Urinary bladder (tissue), 4 donors: Measurements from ENCODE around the gene ANKS1B. TPM values are rescaled to one million over a fixed set of nuclear protein-coding genes. Genes with fewer than 3 reads are reported as not detected.
A peak's percentile ranks its signal among the peaks of the same experiment; 100 is the strongest.

ENCODE experiments used
- DNase-seq: peaks from one replicate; pipeline ENCODE4 v3.0.0-alpha.2; 2015; ENCODE audit errors: extremely low spot score
- H3K27ac ChIP-seq: one replicate; pipeline ENCODE4 v1.5.1; 2013; ENCODE audit warnings: low read depth, mild to moderate bottlenecking, moderate library complexity
- H3K36me3 ChIP-seq: one replicate; pipeline ENCODE4 v1.6.1; 2013; ENCODE audit warnings: mild to moderate bottlenecking, moderate library complexity; ENCODE audit not compliant: insufficient read depth
- H3K4me1 ChIP-seq: one replicate; pipeline ENCODE4 v1.6.1; 2013; ENCODE audit warnings: mild to moderate bottlenecking, moderate library complexity; ENCODE audit not compliant: insufficient read depth
- H3K4me3 ChIP-seq: one replicate; pipeline ENCODE4 v1.5.1; 2013; ENCODE audit warnings: low read depth, low read length
- WGBS: extraction: QIAGEN DNeasy Blood & Tissue Kit; methylation state at CpG from one replicate; pipeline ENCODE4 v1.1.7; 2013; 5-methylcytosine and 5-hydroxymethylcytosine counted together
- polyA plus RNA-seq: library from polyadenylated mRNA; stranded (reverse); fragments of 200-250 nt; gene quantifications from one replicate; pipeline ENCODE4 v1.2.3, GENCODE V29; 2013
- total RNA-seq: library from RNA; depleted of rRNA; stranded (reverse); fragments of >200 nt; gene quantifications from one replicate; pipeline ENCODE4 v1.2.3, GENCODE V29; 2014
- donor health status: healthy with polysubstance abuse.
- donor health status: healthy.

The ANKS1B gene
- total and polyA plus RNA-seq, 2 donors, result 4.9 to 43.7 TPM

DNA sequence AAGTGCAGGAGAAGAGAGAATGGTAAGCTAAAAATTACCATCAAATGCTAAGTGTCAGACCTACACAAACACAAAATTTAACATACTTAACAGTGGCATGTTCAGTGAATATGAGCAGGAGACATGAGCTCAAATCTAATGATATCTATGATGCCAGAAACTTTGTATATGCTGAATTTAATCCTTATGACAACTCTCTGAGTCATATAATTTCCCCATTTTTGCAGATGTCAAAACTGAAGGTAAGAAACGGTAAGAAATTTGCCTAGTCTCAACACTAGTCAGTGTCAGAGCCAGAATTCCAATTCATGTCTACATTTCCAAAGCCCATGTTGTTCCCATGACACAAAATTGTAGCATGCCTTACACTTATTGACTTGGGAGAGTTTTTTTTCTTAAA lies 963.9 kb downstream of the ANKS1B start:
- no peak for DNase-seq
- no peaks in the 10 kb centered on the region for H3K36me3 ChIP-seq
- no peak overlapping the region for H3K4me3 ChIP-seq
- no peaks in the 10 kb centered on the region for H3K4me1 ChIP-seq
- no peak overlapping the region for H3K27ac ChIP-seq
- WGBS, result 57% methylated on average over 1 of the region's 1 CpG

DNA sequence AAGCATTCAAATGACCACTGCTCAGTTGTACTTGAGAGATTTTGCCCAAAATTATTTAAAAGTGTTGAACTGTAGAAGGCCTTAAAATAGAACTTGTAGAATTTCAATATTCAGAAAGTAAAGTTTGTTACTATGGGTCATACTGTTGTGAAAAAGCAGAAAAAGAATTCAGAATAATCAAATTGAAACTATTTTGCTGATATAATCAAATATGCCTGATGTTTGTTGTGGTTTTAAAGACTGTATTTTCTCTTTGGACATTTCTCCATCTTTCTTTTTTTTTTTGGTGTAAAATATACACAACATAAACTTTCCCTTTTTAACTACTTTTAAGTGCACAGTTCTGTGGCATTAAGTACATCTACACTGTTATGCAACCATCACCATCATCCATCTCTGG lies 964.9 kb downstream of the ANKS1B start:
- Histone ChIP-seq H3K4me1 (no peaks in the 10 kb centered on the region), H3K36me3 (no peaks in the 10 kb centered on the region), H3K27ac (no peak overlapping the region), H3K4me3 (no peak overlapping the region)
- no peak for DNase-seq

DNA sequence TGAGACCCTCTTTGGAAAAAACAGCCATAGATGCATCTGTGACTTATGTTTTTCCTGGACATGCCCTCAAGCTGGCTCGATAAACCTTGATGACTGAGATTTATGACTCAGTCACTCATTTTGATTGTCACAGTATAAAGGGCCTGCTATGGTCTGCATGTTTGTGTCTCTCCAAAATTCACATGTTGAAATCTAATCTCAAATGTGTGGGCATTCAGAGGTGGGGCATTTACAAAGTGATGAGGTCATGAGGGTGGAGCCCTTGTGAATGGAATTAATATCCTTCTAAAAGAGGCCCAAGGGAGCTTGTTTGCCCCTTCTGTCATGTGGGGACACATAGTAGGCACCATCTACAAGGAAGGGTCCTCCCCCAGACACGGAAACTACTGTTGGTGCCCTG lies 966.8 kb downstream of the ANKS1B start:
- WGBS, result 89% methylated on average over 2 of the region's 2 CpGs
- no peak for DNase-seq
- Histone ChIP-seq H3K36me3 (no peaks in the 10 kb centered on the region), H3K27ac (no peak overlapping the region), H3K4me3 (no peak overlapping the region), H3K4me1 (no peaks in the 10 kb centered on the region)

DNA sequence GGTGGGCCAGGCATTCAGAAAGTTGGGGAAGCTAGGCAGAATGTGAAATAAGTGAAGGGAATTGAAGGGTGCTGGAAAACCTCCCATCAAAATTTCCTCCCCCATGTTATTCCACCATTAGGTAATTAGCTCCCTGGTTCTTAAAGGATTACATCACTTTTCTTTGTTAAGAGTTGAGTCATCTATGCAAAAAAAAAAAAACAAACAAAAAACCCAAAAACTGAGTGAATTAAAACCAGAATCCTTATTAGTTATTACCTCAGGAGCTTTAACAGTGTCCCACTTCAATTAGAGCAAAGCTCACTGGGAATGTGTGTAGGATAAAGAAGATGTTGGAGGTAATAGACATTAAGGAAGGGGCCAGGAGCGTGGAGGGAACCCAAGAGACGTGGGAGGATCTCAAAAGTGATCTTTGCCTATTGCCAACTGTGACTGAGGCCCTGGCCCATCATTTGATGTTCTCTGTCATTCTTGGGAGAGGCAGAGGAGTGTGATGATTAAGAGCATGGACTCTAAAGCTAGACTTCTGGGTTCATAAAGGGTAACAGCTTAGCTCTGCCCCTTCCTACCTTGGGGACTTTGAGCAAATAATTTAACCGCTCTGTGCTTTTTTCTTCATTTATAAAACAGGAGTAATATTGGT lies 975.0 kb downstream of the ANKS1B start:
- Histone ChIP-seq H3K4me3 (no peak overlapping the region), H3K4me1 (no peaks in the 10 kb centered on the region), H3K27ac (no peak overlapping the region), H3K36me3 (no peaks in the 10 kb centered on the region)
- WGBS, result 87% methylated on average over 3 of the region's 3 CpGs
- DNase-seq, result no peak

DNA sequence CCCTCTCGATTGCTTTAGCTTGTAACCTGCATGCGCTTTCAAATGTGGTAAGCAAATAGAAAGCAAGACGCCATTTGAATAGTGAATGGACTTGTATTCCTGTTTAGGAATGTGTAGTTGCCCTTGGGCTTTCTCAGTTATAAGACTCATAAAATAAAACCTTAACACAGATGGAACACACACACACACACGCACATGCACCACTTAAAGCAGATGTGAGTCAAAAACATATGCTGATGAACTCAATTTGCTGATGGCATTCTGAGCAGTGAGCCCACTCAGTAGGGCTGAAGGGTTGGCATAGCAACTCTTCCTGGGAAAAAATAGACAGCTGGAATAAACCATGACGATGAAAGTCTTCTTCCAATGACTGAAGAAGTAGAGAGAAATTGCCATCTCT lies 979.1 kb downstream of the ANKS1B start:
- WGBS, result 83% methylated on average over 5 of the region's 5 CpGs
- H3K27ac ChIP-seq, result no peak overlapping the region
- H3K4me1 ChIP-seq, result no peaks in the 10 kb centered on the region
- H3K4me3 ChIP-seq, result no peak overlapping the region
- no peaks in the 10 kb centered on the region for H3K36me3 ChIP-seq
- DNase-seq, result no peak

DNA sequence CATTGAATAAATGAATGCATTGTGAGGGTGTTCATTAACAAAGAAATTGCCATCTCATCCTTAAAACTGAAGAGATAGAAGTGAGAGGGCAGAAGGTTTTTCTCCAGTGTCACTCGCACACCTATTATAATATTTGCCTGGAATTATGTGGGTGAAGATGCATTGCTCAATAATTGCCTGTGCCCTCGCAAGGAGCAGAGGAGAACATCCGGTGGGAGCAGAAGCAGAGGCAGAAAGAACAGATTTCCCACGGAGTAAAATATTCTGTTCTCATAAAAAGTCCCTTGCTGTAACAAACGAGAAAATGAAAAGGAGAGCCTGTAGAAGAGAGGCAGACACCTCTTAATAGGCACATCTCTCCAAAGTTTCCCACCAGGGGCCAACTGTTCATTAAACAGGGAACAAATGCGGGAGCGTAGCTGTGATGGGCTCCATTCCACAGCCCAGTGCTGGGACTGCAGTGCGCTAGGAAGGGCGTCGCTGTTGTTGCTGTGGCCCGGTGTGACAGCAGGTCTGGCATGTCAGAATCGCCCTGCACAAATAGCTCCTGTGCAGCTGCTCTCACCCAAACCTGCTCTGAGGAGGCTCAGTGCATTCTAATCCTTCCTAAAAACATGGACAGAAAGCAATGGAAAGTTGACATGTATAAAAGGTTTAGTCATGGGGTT lies 979.8 kb downstream of the ANKS1B start:
- no peak overlapping the region for H3K4me3 ChIP-seq
- H3K27ac ChIP-seq, result no peak overlapping the region
- H3K4me1 ChIP-seq, result no peaks in the 10 kb centered on the region
- no peak for DNase-seq
- 85% methylated on average over 12 of the region's 12 CpGs for WGBS
- no peaks in the 10 kb centered on the region for H3K36me3 ChIP-seq

DNA sequence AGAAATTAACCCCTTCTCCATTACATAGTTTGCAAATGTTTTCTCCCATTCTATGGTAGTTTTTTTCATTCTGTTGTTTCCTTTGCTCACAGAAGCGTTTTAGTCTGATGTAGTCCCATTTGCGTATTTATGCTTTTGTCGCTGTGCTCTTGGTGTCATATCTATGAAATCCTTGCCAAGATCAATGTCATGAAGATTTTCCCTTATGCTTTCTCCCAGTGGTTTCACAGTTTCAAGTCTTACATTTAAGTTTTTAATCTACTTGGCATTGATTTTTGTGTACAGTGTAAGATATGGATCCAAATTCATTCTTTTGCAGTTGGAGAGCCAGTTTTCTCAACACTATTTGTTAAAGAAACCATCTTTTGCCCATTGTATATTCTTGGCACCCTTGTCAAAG lies 982.0 kb downstream of the ANKS1B start:
- no peak overlapping the region for H3K27ac ChIP-seq
- no peak overlapping the region for H3K4me3 ChIP-seq
- H3K4me1 ChIP-seq, result no peaks in the 10 kb centered on the region
- H3K36me3 ChIP-seq, result no peaks in the 10 kb centered on the region
- 93% methylated on average over 3 of the region's 3 CpGs for WGBS
- DNase-seq, result no peak

DNA sequence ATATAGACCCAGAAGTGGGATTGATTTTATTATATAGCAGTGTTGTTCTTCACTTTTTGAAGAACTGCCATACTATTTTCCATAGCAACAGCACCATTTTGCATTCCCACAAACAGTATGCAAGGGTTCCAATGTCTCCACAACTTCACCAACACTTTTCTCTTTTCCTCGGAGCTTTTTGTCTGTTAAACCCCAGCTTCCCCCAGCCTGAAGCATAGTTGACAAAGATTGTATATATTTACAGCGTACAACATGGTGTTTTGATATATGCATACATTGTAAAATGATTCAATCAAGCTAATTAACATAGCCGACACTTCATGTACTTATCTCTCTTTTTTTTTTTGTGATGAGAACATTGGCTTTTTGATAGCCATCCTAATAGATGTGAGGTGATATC lies 982.6 kb downstream of the ANKS1B start:
- H3K4me3 ChIP-seq, result no peak overlapping the region
- WGBS, result 92% methylated on average over 3 of the region's 3 CpGs
- no peak for DNase-seq
- no peak overlapping the region for H3K27ac ChIP-seq
- H3K4me1 ChIP-seq, result no peaks in the 10 kb centered on the region
- H3K36me3 ChIP-seq, result no peaks in the 10 kb centered on the region

DNA sequence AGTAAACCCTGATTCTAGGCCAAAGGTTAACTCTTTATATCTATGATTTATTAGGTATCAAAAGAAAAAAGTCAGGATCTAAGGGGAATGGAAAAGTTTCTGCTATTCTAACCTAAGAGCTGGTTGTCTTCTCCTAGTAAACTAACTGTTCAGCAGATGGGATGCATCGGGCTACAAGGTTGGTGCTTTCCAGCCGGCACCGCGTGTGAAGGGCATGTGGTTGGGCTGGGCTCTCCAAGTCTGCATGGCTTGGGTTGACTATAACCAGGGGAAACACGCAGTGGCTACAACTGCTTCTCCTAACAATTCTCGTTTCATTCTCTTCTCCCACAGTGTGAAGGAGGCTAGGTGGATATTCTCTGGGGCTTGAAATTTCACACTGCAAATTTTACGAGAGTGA lies 985.2 kb downstream of the ANKS1B start:
- 37% methylated on average over 7 of the region's 7 CpGs for WGBS
- no peaks in the 10 kb centered on the region for H3K36me3 ChIP-seq

DNA sequence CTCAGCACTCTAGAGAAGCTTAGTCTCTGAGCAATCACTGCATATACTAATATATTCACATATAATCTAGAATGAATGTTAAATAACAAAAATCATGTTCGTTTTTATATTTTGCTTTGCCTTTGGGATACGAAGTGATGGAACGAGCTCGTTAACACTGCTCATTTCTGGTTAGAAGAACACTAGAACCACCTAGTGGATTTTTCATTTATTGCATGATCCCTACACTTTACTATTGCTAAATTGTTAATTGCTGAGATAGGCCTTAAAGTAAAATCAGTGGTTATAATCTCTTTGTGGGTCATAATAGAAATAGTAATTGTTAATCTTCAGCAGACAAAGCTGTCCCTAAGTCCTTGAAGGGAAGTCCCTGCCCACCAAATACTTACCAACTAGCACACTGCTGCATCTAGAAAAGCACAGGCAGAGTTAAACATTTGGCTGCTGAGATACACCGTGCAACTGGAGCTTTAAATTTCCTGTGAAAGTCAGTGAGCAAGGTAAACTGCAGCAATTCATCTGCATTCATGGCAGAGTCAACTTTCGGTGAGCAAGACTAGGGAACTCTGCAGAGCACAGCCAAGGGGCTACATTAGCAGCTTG lies 985.9 kb downstream of the ANKS1B start:
- H3K4me1 ChIP-seq, result no peaks in the 10 kb centered on the region
- H3K4me3 ChIP-seq, result no peak overlapping the region
- WGBS, result 17% methylated on average over 6 of the region's 6 CpGs
- peak; percentile 37 for DNase-seq
- no peaks in the 10 kb centered on the region for H3K36me3 ChIP-seq
- H3K27ac ChIP-seq, result no peak overlapping the region

More for the DNA sequence above, 985.2 kb downstream of the ANKS1B start:
- Histone ChIP-seq H3K4me3 (no peak overlapping the region), H3K4me1 (no peaks in the 10 kb centered on the region), H3K27ac (no peak overlapping the region)
- no peak for DNase-seq

DNA sequence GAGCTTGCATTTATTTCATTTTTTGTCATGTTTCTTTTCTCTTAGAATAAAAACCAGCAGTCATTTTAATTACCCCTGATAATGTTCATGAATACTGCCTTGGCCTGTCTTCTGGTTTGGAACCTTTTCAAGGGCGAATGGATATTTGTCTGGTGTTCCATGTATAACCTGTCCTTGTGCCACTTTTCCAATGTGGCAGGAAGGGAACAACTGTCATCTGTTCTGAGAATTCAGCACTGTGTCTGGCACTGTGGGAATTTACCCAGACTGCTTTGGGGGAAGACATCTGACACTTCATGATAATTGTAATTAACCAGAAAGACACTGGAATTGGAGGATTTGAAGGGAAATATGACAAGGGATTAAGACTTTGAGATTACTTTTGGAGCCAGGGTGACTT lies 986.8 kb downstream of the ANKS1B start:
- no peak for DNase-seq
- Histone ChIP-seq H3K36me3 (no peaks in the 10 kb centered on the region), H3K4me1 (no peaks in the 10 kb centered on the region), H3K27ac (no peak overlapping the region), H3K4me3 (no peak overlapping the region)
- whole genome bisulfite sequencing, result 79% methylated on average over 1 of the region's 1 CpG

DNA sequence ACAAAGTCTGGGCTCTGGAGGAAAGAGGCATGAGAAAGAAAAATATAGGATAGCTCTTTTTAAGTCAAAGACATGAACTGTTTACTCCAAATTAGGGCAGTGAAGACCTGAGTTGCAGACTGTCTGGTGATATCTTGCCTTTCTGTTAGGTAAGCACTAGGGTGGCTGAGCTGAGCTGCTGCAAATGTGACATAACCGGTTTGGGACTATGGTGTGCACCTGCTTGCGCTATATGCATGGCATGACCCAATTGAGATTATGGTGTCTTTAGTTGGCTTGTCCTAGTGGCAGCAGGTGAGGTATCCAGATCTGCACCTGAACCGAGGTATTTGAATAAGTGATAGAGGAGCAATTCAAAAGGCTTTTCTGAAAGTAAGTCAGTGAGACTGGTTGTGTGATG lies 994.1 kb downstream of the ANKS1B start:
- Histone ChIP-seq H3K4me1 (no peaks in the 10 kb centered on the region), H3K4me3 (no peak overlapping the region), H3K27ac (no peak overlapping the region), H3K36me3 (no peaks in the 10 kb centered on the region)
- 90% methylated on average over 3 of the region's 3 CpGs for WGBS
- no peak for DNase-seq

DNA sequence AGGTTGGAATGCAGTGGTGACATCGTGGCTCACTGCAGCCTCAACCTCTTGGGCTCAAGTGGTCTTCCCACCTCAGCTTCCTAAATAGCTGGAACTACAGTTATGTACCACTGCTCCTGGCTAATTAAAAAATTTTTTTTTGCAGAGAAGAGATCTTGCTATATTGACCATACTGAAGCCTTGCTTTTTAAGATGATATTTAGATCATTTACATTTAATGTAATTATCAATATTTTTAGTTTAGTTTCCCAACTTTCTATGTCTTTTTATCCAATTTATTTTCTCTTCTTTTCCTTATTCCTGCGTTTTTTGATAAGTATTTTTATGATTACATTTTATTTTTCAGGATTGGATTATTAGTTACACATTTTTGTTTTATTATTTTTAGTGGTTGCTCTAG lies 999.6 kb downstream of the ANKS1B start:
- Histone ChIP-seq H3K4me1 (no peaks in the 10 kb centered on the region), H3K4me3 (no peak overlapping the region), H3K36me3 (no peaks in the 10 kb centered on the region), H3K27ac (no peak overlapping the region)
- DNase-seq, result no peak
- 87% methylated on average over 2 of the region's 2 CpGs for WGBS

DNA sequence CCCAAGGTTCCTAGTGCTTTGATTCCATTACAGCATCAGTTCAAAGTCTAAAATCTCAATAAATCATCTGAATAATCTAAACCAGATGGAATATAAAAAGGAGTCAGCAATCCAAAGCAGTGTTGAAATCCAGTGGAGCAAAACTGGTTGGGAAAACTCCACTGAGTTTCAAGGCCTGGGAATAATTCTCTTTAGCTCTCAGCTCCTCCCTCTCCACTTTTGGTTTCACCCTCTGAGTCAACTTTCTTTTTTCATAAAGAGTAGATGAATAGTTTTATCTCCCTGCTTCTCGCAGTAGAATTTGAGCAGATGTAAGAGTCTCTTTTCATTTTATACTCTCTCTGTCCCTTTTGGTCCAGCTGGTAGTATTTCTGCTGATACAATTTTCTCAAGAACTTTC lies 1001.1 kb downstream of the ANKS1B start:
- WGBS, result 93% methylated on average over 1 of the region's 1 CpG

More for the DNA sequence above, 1001.1 kb downstream of the ANKS1B start:
- no peak overlapping the region for H3K4me3 ChIP-seq
- H3K36me3 ChIP-seq, result no peaks in the 10 kb centered on the region
- H3K27ac ChIP-seq, result no peak overlapping the region
- DNase-seq, result no peak
- H3K4me1 ChIP-seq, result no peaks in the 10 kb centered on the region
